Right kidney (tissue), 1 donor: ENCODE results near the gene METTL8.
"Not testable (repeated sequence)": the region's sequence is repeated elsewhere in the genome, so short reads cannot be mapped to it uniquely, and the experiment has no call there.

ENCODE experiments used
- DNase-seq: peaks from one replicate; pipeline ENCODE4 v3.0.0-alpha.2; 2016

METTL8 gene

GRCh38 chr2:171401947-171402346 lies 31.8 kb downstream of the METTL8 start:
- DNase-seq, result no peak

GRCh38 chr2:171400395-171400794 lies 33.4 kb downstream of the METTL8 start:
- no peak for DNase-seq

- DNase-seq, result no peak
These were observed 34.5 kb downstream of the METTL8 start for GRCh38 chr2:171399292-171399691.

DNA sequence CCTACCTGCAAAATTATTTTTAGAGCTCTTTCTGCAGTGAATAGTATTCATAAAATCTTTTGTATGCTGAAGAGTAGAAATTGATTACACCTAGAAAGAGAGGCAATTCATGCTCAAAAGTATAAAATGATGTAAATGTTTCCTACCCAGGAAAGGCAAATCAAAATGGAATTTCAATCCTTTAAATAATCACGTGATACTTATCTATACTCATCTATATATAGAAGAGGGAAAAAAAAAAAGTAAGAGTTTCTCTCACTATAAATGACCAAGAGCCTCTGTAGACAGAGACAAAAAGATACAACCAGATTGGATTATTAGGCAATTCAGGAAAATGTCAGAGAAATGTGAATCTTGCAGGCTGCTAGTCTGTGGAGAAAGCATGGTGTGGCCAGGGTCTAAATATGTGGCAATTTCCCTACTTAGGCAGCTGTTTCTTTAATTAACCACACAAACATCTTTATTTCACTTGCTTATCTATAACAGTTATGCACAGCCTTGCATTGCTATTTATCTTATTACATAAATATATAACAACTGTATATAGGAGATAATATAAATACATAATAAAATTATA lies 39.5 kb downstream of the METTL8 start:
- DNase-seq, result no peak

GRCh38 chr2:171393487-171393886 lies 40.3 kb downstream of the METTL8 start:
- no peak for DNase-seq

GRCh38 chr2:171391532-171391931 lies 42.3 kb downstream of the METTL8 start:
- DNase-seq, result no peak

GRCh38 chr2:171390941-171391516 lies 42.8 kb downstream of the METTL8 start:
- DNase-seq, result no peak

DNA sequence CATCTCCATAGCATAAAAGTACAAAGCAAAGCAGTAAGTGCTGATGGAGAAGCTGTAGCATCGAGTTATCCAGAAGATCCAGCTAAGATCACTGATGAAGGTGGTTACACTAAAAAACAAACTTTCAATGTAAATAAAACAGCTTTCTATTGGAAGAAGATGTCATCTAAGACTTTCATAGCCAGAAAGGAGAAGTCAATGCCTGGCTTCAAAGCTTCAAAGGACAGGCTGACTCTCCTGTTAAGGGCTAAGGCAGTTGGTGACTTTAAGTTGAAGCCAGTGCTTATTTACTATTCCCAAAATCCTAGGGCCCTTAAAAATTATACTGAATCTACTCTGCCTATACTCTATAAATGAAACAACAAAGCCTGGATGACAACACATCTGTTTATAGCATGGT lies 44.0 kb downstream of the METTL8 start:
- no peak for DNase-seq

GRCh38 chr2:171389325-171389724 lies 44.5 kb downstream of the METTL8 start:
- no peak for DNase-seq

- DNase-seq, result no peak
These were observed 46.7 kb downstream of the METTL8 start for GRCh38 chr2:171387052-171387451.

- no peak for DNase-seq
These were observed 47.2 kb downstream of the METTL8 start for GRCh38 chr2:171386627-171387026.

DNA sequence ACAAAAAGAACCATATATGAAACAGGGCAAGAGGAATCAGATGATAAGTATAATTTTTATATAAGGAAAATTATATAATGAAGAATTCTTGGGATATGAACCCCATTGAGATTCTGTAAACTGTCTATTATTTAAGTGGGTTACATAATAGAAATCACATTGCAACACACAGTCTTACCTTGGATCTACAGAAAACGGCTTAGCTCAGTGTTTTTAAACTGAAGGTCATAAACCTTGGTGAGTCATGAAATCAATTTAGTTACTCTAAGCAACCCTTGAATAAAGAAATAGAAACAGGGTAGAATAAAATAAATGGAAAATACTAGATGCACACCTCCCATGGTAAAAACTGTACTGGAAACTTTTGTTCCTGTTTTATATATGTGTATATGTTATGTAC lies 50.7 kb downstream of the METTL8 start:
- DNase-seq, result no peak

DNA sequence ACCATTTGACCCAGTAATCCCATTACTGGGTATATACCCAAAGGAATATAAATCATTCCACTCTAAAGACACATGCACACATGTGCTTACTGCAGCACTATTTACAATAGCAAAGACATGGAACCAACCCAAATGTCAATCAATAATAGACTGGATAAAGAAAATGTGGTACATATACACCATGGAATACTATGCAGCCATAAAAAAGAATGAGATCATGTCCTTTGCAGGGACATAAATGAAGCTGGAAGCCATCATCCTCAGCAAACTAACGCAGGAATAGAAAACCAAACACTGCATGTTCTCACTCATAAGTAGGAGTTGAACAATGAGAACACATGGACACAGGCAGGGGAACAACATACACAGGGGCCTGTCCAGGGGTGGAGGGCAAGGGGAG lies 51.6 kb downstream of the METTL8 start:
- DNase-seq, result not testable (repeated sequence)

DNA sequence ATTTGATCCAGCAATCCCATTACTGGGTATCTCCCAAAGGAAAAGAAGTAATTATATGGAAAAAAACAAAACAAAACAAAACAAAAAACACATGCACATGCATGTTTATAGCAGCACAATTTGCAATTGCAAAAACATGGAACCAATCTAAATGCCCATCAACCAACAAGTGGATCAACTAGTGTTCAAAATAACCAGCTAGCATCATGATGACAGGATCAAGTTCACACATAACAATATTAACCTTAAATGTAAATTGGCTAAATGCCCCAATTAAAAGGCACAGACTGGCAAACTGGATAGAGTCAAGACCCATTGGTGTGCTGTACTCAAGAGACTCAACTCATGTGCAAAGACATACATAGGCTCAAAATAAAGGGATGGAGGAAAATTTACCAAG lies 55.9 kb downstream of the METTL8 start:
- not testable (repeated sequence) for DNase-seq

GRCh38 chr2:171367692-171368091 lies 66.1 kb downstream of the METTL8 start:
- DNase-seq, result no peak

DNA sequence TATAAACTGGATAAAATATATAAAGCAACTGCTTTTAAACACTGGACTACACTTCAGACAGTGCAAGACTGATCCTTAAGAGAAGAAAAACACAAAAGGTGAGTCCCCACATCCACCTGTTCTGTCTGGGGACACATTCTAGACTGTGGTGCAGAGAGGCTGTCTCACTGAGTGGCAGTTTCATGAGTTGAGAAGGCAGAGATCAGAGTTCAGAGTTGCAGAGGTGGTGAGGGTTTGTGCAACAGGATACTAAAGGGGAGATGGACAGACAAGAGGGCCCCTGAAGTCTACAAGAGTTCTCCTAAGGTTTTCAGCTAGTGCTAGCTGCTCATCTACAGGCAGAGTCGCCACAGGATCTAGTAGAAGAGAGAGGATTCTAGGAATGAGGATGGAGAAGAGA lies 68.0 kb downstream of the METTL8 start:
- DNase-seq, result no peak

DNA sequence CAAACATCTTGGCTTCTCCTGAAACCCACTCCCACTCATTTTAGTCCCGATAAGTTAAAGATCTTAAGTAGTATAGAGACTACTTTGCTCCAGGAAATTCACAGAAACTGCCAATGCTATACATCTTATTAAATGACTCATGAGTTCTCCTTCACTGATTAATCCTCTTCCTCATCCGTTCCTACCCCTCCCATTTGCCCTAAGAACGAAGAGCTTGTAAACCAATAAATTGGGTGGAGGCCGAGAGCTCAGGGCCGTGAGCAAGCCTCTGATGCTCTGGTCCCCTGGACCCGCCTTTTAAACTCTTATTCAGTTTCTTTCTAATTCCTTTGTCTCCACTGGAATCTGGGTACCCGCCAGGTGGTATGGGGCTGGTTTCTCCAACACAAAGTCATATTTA lies 68.6 kb downstream of the METTL8 start:
- DNase-seq, result no peak

DNA sequence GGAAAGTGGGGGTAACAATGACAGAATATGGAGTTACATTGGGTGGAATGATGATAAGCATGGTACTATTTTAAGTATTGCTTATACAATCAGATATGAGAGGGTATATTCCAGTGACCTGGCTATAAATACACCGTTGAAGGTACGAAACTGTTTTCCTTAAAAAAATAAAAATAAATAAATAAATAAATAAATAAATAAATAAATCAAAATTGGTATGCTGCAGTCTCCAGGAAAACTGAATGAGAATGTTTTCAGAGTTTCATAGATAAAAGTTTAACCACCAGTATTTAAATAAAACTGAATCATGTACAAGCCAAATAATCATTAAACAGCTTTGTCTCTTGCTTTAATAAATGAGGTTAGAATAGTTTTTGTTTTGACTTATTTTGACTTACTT lies 71.4 kb downstream of the METTL8 start:
- no peak for DNase-seq

DNA sequence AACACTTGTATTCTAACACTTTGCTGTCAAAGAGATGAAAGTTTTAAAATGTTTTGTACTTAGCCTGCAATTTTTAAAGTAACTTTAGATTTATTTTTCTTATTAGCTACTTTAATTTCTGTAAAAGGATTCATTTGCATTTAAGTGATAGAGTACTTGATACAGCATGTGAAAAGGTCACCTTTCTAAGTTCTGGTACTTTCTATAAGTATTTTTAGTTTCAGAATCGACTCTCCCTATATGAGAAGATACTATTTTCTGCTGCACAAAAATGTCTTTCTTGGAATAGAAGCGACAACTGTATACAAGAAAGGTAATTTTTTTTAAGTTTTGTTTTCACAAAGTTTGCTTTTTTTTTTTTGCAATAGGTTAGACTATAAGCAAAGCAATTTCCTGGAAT lies 72.9 kb downstream of the METTL8 start:
- no peak for DNase-seq

DNA sequence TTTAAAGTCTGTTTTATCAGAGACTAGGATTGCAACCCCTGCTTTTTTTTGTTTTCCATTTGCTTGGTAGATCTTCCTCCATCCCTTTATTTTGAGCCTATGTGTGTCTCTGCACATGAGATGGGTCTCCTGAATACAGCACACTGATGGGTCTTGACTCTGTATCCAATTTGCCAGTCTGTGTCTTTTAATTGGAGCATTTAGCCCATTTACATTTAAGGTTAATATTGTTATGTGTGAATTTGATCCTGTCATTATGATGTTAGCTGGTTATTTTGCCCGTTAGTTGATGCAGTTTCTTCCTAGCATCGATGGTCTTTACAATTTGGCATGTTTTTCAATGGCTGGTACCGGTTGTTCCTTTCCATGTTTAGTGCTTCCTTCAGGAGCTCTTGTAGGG lies 80.0 kb downstream of the METTL8 start:
- DNase-seq, result not testable (repeated sequence)

DNA sequence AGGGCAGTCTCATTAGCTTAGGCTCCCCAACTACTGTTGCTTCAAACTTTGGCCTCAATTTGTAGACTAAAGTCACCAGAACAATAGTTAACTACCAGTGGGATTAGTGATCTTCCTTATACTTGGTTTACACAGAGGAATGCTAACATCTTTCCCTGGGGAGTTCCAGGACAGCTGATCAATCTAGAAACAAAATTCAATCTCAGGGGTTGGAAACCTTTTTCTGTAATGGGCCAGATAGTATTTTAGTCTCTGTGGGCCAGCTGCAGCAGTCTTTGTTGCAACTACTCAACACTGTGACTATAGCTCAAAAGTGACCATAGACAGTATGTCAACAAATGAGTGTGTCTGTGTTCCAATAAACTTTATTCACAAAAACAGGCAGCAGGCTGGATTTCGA lies 85.7 kb downstream of the METTL8 start:
- no peak for DNase-seq

- DNase-seq, result no peak
These were observed 86.2 kb downstream of the METTL8 start for GRCh38 chr2:171347591-171348032.

- no peak for DNase-seq
These were observed 86.8 kb downstream of the METTL8 start for GRCh38 chr2:171346723-171347557.
